Activated CD8-positive, alpha-beta T cell treated with anti-CD3 and anti-CD28 coated beads for 36 hours (primary cell): ENCODE results near the gene THAP2. TPM values are rescaled to one million over a fixed set of nuclear protein-coding genes. Genes with fewer than 3 reads are reported as not detected.

ENCODE experiments used
- ATAC-seq: fragments of 200-7000 bp; cut with Tn5 transposase; one replicate; pipeline ENCODE4 v1.10.0; 2021; ENCODE audit warnings: mild to moderate bottlenecking, moderate library complexity
- CTCF ChIA-PET: fragments of 350-600 bp; sonication (Branson Sonifier 250); formaldehyde crosslinking; loops from one replicate; lab custom pipeline; 2021; ENCODE audit warnings: antibody characterized with exemption; lab: Charles Lee
- POLR2A ChIA-PET: fragments of 350-600 bp; sonication (Branson Sonifier 250); formaldehyde crosslinking; loops from one replicate; lab custom pipeline; 2021; ENCODE audit warnings: antibody characterized with exemption; lab: Charles Lee
- DNase-seq: peaks from one replicate; pipeline ENCODE4 v3.0.0-alpha.2; 2020
- H3K27ac Mint-ChIP-seq: one replicate; pipeline ENCODE4 v1.8.0; 2021; ENCODE audit warnings: mild to moderate bottlenecking, mixed read lengths
- H3K27me3 Mint-ChIP-seq: one replicate; pipeline ENCODE4 v1.8.0; 2021; ENCODE audit warnings: mixed read lengths
- H3K36me3 Mint-ChIP-seq: one replicate; pipeline ENCODE4 v1.8.0; 2021; ENCODE audit warnings: low read depth, mixed read lengths
- H3K4me1 Mint-ChIP-seq: one replicate; pipeline ENCODE4 v1.8.0; 2021; ENCODE audit warnings: low read depth, mixed read lengths
- H3K4me3 Mint-ChIP-seq: one replicate; pipeline ENCODE4 v1.8.0; 2021; ENCODE audit warnings: mild to moderate bottlenecking, moderate library complexity, mixed read lengths
- H3K9me3 Mint-ChIP-seq: one replicate; pipeline ENCODE4 v1.8.0; 2021; ENCODE audit warnings: mixed read lengths
- CTCF ChIP-seq: fragments of 200-600 bp; IDR thresholded peaks from one replicate; pipeline ENCODE4 v1.8.0; 2022; ENCODE audit warnings: antibody characterized with exemption, mild to moderate bottlenecking
- intact Hi-C: fragments of 100-400 bp; cut with micrococcal nuclease; formaldehyde crosslinking; loops from one replicate; pipeline ENCODE4 v1.10.0; 2022
- total RNA-seq, 2 experiments: library from RNA; stranded (reverse); gene quantifications; one replicate each; pipeline ENCODE4 v1.2.3, GENCODE V29; 2021

Gene THAP2
- total RNA-seq, 2 experiments from 2014 or later: 10.8 to 12.2 TPM

GRCh38 chr12:71646512-71646911, 17.6 kb upstream of the THAP2 start:
- Mint-ChIP-seq H3K27me3 (no peaks in the 10 kb centered on the region), H3K4me1 (peaks cover 34% of the 10 kb centered on the region), H3K27ac (no peak overlapping the region), H3K36me3 (peaks cover 49% of the 10 kb centered on the region), H3K9me3 (no peaks in the 10 kb centered on the region), H3K4me3 (no peak overlapping the region)
- ATAC-seq (no peak), DNase-seq (no peak)
- ChIA-PET CTCF (interaction anchor here (1.0 to 3.1 kb wide), 6 partner anchors 10 to 134 kb away, joined by 3 to 22 read pairs (median 4); partner anchors contain the start of gene ZFC3H1), POLR2A (interaction anchor here (0.7 to 3.1 kb wide), 2 partner anchors 10 to 17 kb away, joined by 3 to 19 read pairs; partner anchors contain the start of genes THAP2 and ZFC3H1)
- intact Hi-C loops: no loop called here
- TF ChIP-seq CTCF: no peak

- ChIA-PET POLR2A (no interaction called here), CTCF (interaction anchor here (5.1 kb wide), 1 partner anchor 12 kb away, joined by 16 read pairs; no protein-coding TSS in a partner anchor)
- no peak overlapping the region for H3K4me3 Mint-ChIP-seq
- peaks cover 25% of the 10 kb centered on the region for H3K4me1 Mint-ChIP-seq
- H3K36me3 Mint-ChIP-seq: peaks cover 37% of the 10 kb centered on the region
- ATAC-seq (no peak), DNase-seq (no peak)
- H3K9me3 Mint-ChIP-seq: no peaks in the 10 kb centered on the region
- intact Hi-C loops: no loop called here
- TF ChIP-seq CTCF: no peak
- H3K27me3 Mint-ChIP-seq: no peaks in the 10 kb centered on the region
- no peak overlapping the region for H3K27ac Mint-ChIP-seq
Observed at GRCh38 chr12:71648537-71648936, 15.6 kb upstream of the THAP2 start.

GRCh38 chr12:71649401-71649800, 14.7 kb upstream of the THAP2 start:
- intact Hi-C loops: no loop called here
- CTCF ChIA-PET: interaction anchor here (5.1 kb wide), 1 partner anchor 13 kb away, joined by 16 read pairs; no protein-coding TSS in a partner anchor

GRCh38 chr12:71652656-71653055, 11.4 kb upstream of the THAP2 start:
- CTCF ChIA-PET: no interaction called here
- intact Hi-C loops: no loop called here

More at GRCh38 chr12:71649401-71649800, 14.7 kb upstream of the THAP2 start:
- Mint-ChIP-seq H3K36me3 (peaks cover 29% of the 10 kb centered on the region), H3K4me3 (no peak overlapping the region), H3K9me3 (peaks cover under 1% of the 10 kb centered on the region), H3K27me3 (no peaks in the 10 kb centered on the region), H3K27ac (no peak overlapping the region), H3K4me1 (peaks cover 22% of the 10 kb centered on the region)
- ATAC-seq (no peak), DNase-seq (no peak)
- POLR2A ChIA-PET: interaction anchor here (1.0 kb wide), 1 partner anchor 14 kb away, joined by 4 read pairs; no protein-coding TSS in a partner anchor
- no peak for TF ChIP-seq CTCF

More at GRCh38 chr12:71652656-71653055, 11.4 kb upstream of the THAP2 start:
- no peak overlapping the region for H3K4me3 Mint-ChIP-seq
- POLR2A ChIA-PET: interaction anchor here (0.9 to 1.0 kb wide), 2 partner anchors 10 to 32 kb away, joined by 3 to 7 read pairs; partner anchors contain the start of gene ZFC3H1
- ATAC-seq (no peak), DNase-seq (no peak)
- peaks cover 2% of the 10 kb centered on the region for H3K9me3 Mint-ChIP-seq
- peaks cover 23% of the 10 kb centered on the region for H3K36me3 Mint-ChIP-seq
- no peaks in the 10 kb centered on the region for H3K27me3 Mint-ChIP-seq
- no peak overlapping the region for H3K27ac Mint-ChIP-seq
- H3K4me1 Mint-ChIP-seq: peaks cover 38% of the 10 kb centered on the region
- no peak for TF ChIP-seq CTCF
